K562 (cell line): ENCODE measurements around the gene SMCO1. TPM values are rescaled to one million over a fixed set of nuclear protein-coding genes. Genes with fewer than 3 reads are reported as not detected.
A peak's percentile ranks its signal among the peaks of the same experiment; 100 is the strongest.
"Not testable (repeated sequence)": the region's sequence is repeated elsewhere in the genome, so short reads cannot be mapped to it uniquely, and the experiment has no call there.

Experiments used
- ADNP ChIP-seq: fragments of 200-800 bp; sonication (Bioruptor generic); IDR thresholded peaks from 2 replicates; pipeline ENCODE4 v1.6.1; 2016; ENCODE audit warnings: missing genetic modification characterization, missing compliant biosample characterization
- ARID1B ChIP-seq: fragments of 450-650 bp; IDR thresholded peaks from 2 replicates; pipeline ENCODE4 v1.6.1; 2016; ENCODE audit warnings: antibody characterized with exemption, mild to moderate bottlenecking, inconsistent platforms
- ATF7 ChIP-seq: fragments of 450-650 bp; IDR thresholded peaks from 2 replicates; pipeline ENCODE4 v1.7.1; 2014; ENCODE audit warnings: mild to moderate bottlenecking, moderate library complexity
- BACH1 ChIP-seq: fragments of 200-800 bp; sonication (Bioruptor generic); IDR thresholded peaks from 2 replicates; pipeline ENCODE4 v1.6.1; 2016; ENCODE audit warnings: missing genetic modification characterization, missing compliant biosample characterization
- CBFB ChIP-seq: sonication (generic); formaldehyde crosslinking; IDR thresholded peaks from 2 replicates; pipeline ENCODE4 v1.4.0; 2020; ENCODE audit warnings: mild to moderate bottlenecking, missing genetic modification reagents
- CCNT2 ChIP-seq: IDR thresholded peaks from 2 replicates; pipeline ENCODE4 v1.6.1; 2011; ENCODE audit warnings: borderline replicate concordance, low read depth, mild to moderate bottlenecking, moderate library complexity, mixed read lengths, low read length; ENCODE audit not compliant: insufficient read length; ENCODE audit errors: extremely low read depth
- ETV6 ChIP-seq, 3 experiments: fragments of 150-350 bp in 1 of 3; sonication (generic) in 1 of 3; formaldehyde crosslinking in 1 of 3; IDR thresholded peaks; 2 replicates each; pipeline versions ENCODE4 v1.6.1 to v1.8.0; 2014 to 2022; ENCODE audit warnings: borderline replicate concordance in 2 of 3, low read depth in 2 of 3, antibody characterized with exemption in 1 of 3, low read length in 1 of 3, mild to moderate bottlenecking in 1 of 3, missing genetic modification reagents in 1 of 3
- HDAC3 ChIP-seq: fragments of 450-650 bp; IDR thresholded peaks from 2 replicates; pipeline ENCODE4 v1.6.1; 2018; ENCODE audit warnings: borderline replicate concordance, mild to moderate bottlenecking, moderate library complexity; ENCODE audit not compliant: partially characterized antibody
- JUN ChIP-seq, 2 experiments: sonication (generic) in 1 of 2; formaldehyde crosslinking in 1 of 2; IDR thresholded peaks; 2 replicates each; pipeline versions ENCODE4 v1.6.1 to v1.8.0; 2012 to 2022; ENCODE audit warnings: borderline replicate concordance in 2 of 2, mild to moderate bottlenecking in 2 of 2, improper control_type of control experiment in 1 of 2, low read depth in 1 of 2, low read length in 1 of 2, missing genetic modification reagents in 1 of 2
- MBD2 ChIP-seq: sonication (generic); IDR thresholded peaks from 2 replicates; pipeline ENCODE4 v1.6.1; 2016; ENCODE audit warnings: low read depth, borderline replicate concordance
- MTA2 ChIP-seq: fragments of 450-650 bp; IDR thresholded peaks from 2 replicates; pipeline ENCODE4 v1.6.1; 2016; ENCODE audit warnings: low read depth
- MXI1 ChIP-seq: IDR thresholded peaks from 2 replicates; pipeline ENCODE4 v1.6.1; 2011; ENCODE audit warnings: low read depth, mild to moderate bottlenecking, improper control_type of control experiment, low read length
- NFIC ChIP-seq: fragments of 450-650 bp; IDR thresholded peaks from 2 replicates; pipeline ENCODE4 v1.6.1; 2017; ENCODE audit warnings: mild to moderate bottlenecking, inconsistent platforms
- RCOR1 ChIP-seq, 2 experiments: IDR thresholded peaks; 2 replicates each; pipeline ENCODE4 v1.6.1; 2012; ENCODE audit warnings: low read depth in 2 of 2, low read length in 2 of 2, borderline replicate concordance in 1 of 2, improper control_type of control experiment in 1 of 2
- RUNX1 ChIP-seq: sonication (generic); IDR thresholded peaks from 2 replicates; pipeline ENCODE4 v1.6.1; 2016; ENCODE audit warnings: antibody characterized with exemption, low read depth
- TEAD4 ChIP-seq, 2 experiments: sonication (generic) in 1 of 2; formaldehyde crosslinking in 1 of 2; IDR thresholded peaks; 2 replicates each; pipeline versions ENCODE4 v1.6.1 to v1.8.0; 2012 to 2022; ENCODE audit warnings: borderline replicate concordance in 1 of 2, inconsistent platforms in 1 of 2, low read length in 1 of 2, mild to moderate bottlenecking in 1 of 2, missing genetic modification reagents in 1 of 2
- ZFP36 ChIP-seq: fragments of 150-350 bp; IDR thresholded peaks from 2 replicates; pipeline ENCODE4 v1.6.1; 2018; ENCODE audit warnings: low read length, low read depth; ENCODE audit not compliant: partially characterized antibody
- ZNF644 ChIP-seq: fragments of 200-800 bp; sonication (Bioruptor generic); IDR thresholded peaks from 2 replicates; pipeline ENCODE4 v1.6.1; 2016; ENCODE audit warnings: low read depth, missing genetic modification characterization, missing compliant biosample characterization
- polyA plus RNA-seq, 8 experiments: library from polyadenylated mRNA; depleted of rRNA in 4 of 8; stranded (reverse) in 5 of 8; unstranded in 3 of 8; fragments of >200 nt; fragmentation: Nextera tagmentation in 2 of 8; fragmentation: Illumina TruSeq in 1 of 8; extraction: Ambion mirVana in 2 of 8; extraction: Trizol in 1 of 8; gene quantifications; 2 replicates each; pipeline versions ENCODE4 v1.2.1 to v1.2.3, GENCODE V29; 2011 to 2014; ENCODE audit warnings: inconsistent platforms in 1 of 8, missing spikeins in 1 of 8
- total RNA-seq, 7 experiments: library from RNA; depleted of rRNA in 6 of 7; stranded (reverse); fragments of >200 nt in 6 of 7; fragmentation: Illumina TruSeq in 2 of 7; extraction: Trizol in 2 of 7; gene quantifications; 2 replicates each; pipeline versions ENCODE4 v1.2.1 to v1.2.3, GENCODE V29; 2011 to 2021; ENCODE audit warnings: low replicate concordance in 1 of 7
- TF ChIP-seq, protein P1 (sequence below): sonication (generic); formaldehyde crosslinking; IDR thresholded peaks from 2 replicates; pipeline ENCODE4 v1.8.1; 2023; ENCODE audit warnings: missing genetic modification reagents, mild to moderate bottlenecking, borderline replicate concordance
- TF ChIP-seq, protein P2 (sequence below): sonication (generic); formaldehyde crosslinking; IDR thresholded peaks from 2 replicates; pipeline ENCODE4 v1.8.1; 2023; ENCODE audit warnings: mild to moderate bottlenecking, missing genetic modification reagents

Gene SMCO1
- total and polyA plus RNA-seq, 9 of the 15 experiments (the other 6 are each of a cell fraction or from before 2014, with no cell fraction given): 0.05 to 0.35 (median 0.12) TPM; not detected in 5

DNA sequence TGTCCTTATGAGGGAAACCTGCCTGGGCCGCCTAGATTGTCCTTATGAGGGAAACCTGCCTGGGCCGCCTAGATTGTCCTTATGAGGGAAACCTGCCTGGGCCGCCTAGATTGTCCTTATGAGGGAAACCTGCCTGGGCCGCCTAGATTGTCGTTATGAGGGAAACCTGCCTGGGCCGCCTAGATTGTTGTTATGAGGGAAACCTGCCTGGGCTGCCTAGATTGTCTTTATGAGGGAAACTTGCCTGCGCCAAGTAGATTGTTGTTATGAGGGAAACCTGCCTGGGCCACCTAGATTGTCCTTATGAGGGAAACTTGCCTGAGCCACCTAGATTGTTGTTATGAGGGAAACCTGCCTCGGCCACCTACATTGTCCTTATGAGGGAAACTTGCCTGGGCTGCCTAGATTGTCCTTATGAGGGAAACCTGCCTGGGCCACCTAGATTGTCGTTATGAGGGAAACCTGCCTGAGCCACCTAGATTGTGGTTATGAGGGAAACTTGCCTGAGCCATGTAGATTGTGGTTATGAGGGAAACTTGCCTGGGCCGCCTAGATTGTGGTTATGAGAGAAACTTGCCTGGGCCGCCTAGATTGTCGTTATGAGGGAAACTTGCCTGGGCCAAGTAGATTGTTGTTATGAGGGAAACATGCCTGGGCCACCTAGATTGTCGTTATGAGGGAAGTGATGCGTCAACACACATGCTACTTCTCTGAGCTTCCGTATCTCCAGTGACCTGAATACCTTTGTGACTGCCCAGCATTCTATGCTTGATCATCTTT, 3.3 kb downstream of the SMCO1 start (continued):
- TF ChIP-seq ETV6 (IDR thresholded peaks at IDR 0.05; ENCODE audit: borderline replicate concordance in 1 of 2, low read depth in 2 of 2, low read length in 1 of 2): peak; percentile 37 to 89; a peak in 3 of 4 replicates
- not testable (repeated sequence) for TF ChIP-seq ETV6, TEAD4, JUN (CRISPR knock-in tag; IDR thresholded peaks at IDR 0.05; ENCODE audit: borderline replicate concordance)
- TF ChIP-seq MBD2: peak; percentile 79
- TF ChIP-seq, protein P1, sequence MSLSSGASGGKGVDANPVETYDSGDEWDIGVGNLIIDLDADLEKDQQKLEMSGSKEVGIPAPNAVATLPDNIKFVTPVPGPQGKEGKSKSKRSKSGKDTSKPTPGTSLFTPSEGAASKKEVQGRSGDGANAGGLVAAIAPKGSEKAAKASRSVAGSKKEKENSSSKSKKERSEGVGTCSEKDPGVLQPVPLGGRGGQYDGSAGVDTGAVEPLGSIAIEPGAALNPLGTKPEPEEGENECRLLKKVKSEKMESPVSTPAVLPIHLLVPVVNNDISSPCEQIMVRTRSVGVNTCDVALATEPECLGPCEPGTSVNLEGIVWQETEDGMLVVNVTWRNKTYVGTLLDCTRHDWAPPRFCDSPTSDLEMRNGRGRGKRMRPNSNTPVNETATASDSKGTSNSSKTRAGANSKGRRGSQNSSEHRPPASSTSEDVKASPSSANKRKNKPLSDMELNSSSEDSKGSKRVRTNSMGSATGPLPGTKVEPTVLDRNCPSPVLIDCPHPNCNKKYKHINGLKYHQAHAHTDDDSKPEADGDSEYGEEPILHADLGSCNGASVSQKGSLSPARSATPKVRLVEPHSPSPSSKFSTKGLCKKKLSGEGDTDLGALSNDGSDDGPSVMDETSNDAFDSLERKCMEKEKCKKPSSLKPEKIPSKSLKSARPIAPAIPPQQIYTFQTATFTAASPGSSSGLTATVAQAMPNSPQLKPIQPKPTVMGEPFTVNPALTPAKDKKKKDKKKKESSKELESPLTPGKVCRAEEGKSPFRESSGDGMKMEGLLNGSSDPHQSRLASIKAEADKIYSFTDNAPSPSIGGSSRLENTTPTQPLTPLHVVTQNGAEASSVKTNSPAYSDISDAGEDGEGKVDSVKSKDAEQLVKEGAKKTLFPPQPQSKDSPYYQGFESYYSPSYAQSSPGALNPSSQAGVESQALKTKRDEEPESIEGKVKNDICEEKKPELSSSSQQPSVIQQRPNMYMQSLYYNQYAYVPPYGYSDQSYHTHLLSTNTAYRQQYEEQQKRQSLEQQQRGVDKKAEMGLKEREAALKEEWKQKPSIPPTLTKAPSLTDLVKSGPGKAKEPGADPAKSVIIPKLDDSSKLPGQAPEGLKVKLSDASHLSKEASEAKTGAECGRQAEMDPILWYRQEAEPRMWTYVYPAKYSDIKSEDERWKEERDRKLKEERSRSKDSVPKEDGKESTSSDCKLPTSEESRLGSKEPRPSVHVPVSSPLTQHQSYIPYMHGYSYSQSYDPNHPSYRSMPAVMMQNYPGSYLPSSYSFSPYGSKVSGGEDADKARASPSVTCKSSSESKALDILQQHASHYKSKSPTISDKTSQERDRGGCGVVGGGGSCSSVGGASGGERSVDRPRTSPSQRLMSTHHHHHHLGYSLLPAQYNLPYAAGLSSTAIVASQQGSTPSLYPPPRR: peak; percentile 89; the same call in 1 of the 2 replicates
- peak; percentile 98 for TF ChIP-seq CBFB (CRISPR knock-in tag)
- peak; percentile 95 for TF ChIP-seq ARID1B
- peak; percentile 93 for TF ChIP-seq CCNT2
- peak; percentile 63; the same call in 1 of the 2 replicates for TF ChIP-seq ADNP (tag)
- TF ChIP-seq TEAD4 (IDR thresholded peaks at IDR 0.05; ENCODE audit: low read length): peak; percentile 97
- TF ChIP-seq ZNF644: peak; percentile 93
- TF ChIP-seq HDAC3: peak; percentile 57
- peak; percentile 86 for TF ChIP-seq JUN (IDR thresholded peaks at IDR 0.05; ENCODE audit: borderline replicate concordance, low read depth, low read length)
- peak; percentile 96 for TF ChIP-seq RUNX1
- peak; percentile 44; the same call in 1 of the 2 replicates for TF ChIP-seq ATF7
- peak; percentile 64 to 90; a peak in 3 of 4 replicates for TF ChIP-seq RCOR1 (IDR thresholded peaks at IDR 0.05; ENCODE audit: borderline replicate concordance in 1 of 2, low read depth in 2 of 2, low read length in 2 of 2)
- TF ChIP-seq MXI1: peak; percentile 91
- peak; percentile 94 for TF ChIP-seq MTA2
- TF ChIP-seq ZFP36: peak; percentile 10
- TF ChIP-seq NFIC: peak; percentile 82
- TF ChIP-seq BACH1: peak; percentile 87
- TF ChIP-seq, protein P2, sequence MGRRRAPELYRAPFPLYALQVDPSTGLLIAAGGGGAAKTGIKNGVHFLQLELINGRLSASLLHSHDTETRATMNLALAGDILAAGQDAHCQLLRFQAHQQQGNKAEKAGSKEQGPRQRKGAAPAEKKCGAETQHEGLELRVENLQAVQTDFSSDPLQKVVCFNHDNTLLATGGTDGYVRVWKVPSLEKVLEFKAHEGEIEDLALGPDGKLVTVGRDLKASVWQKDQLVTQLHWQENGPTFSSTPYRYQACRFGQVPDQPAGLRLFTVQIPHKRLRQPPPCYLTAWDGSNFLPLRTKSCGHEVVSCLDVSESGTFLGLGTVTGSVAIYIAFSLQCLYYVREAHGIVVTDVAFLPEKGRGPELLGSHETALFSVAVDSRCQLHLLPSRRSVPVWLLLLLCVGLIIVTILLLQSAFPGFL (CRISPR knock-in tag): 0 out of 2 replicates have a peak, but pooled peaks have one; percentile 61
